SK-N-SH (cell line): Measurements from ENCODE around the gene TCHH. TPM values are rescaled to one million over a fixed set of nuclear protein-coding genes. Genes with fewer than 3 reads are reported as not detected.

ENCODE experiments used
- CTCF ChIA-PET: fragments of 300-600, 350-600 bp; formaldehyde crosslinking; extraction: SDS; loops from one replicate; lab custom pipeline; 2021; lab: Yijun Ruan, JAX
- POLR2A ChIA-PET: fragments of 350-600 bp; sonication (Branson Sonifier 250); formaldehyde crosslinking; extraction: SDS; loops from one replicate; lab custom pipeline; 2020; ENCODE audit warnings: antibody characterized with exemption, inconsistent platforms; lab: Yijun Ruan, JAX
- DNase-seq: peaks from one replicate; pipeline ENCODE4 v3.0.0; 2012
- H2AFZ ChIP-seq: fragments of 200-600 bp; sonication (generic); 2 replicates; pipeline ENCODE4 v1.8.1; 2016; ENCODE audit warnings: antibody characterized with exemption, mild to moderate bottlenecking, low read depth
- H3F3A ChIP-seq: fragments of 200-600 bp; sonication (generic); replicated peaks from 2 replicates; pipeline ENCODE3; 2016; ENCODE audit warnings: antibody characterized with exemption, mild to moderate bottlenecking; ENCODE audit not compliant: insufficient read depth
- H3K27ac ChIP-seq, 2 experiments: fragments of 200-500 bp in 1 of 2; fragments of 200-600 bp in 1 of 2; sonication (Bioruptor generic) in 1 of 2; sonication (generic), shearing (Covaris generic) in 1 of 2; 2 replicates each; pipeline versions ENCODE4 v1.5.1 to v1.6.1; 2014 to 2016; ENCODE audit warnings: low read depth in 2 of 2, inconsistent platforms in 1 of 2, low read length in 1 of 2, mild to moderate bottlenecking in 1 of 2, mixed read lengths in 1 of 2
- H3K27me3 ChIP-seq: fragments of 200-600 bp; sonication (generic), shearing (Covaris generic); 2 replicates; pipeline ENCODE4 v1.6.1; 2016; ENCODE audit warnings: mixed run types; ENCODE audit not compliant: insufficient read depth
- H3K36me3 ChIP-seq, 2 experiments: fragments of 200-500 bp in 1 of 2; fragments of 200-600 bp in 1 of 2; sonication (Bioruptor generic) in 1 of 2; sonication (generic) in 1 of 2; replicated peaks in 1 of 2; 2 replicates each; pipeline versions ENCODE3 to v1.5.1; 2014 to 2016; ENCODE audit warnings: low read length in 1 of 2, mild to moderate bottlenecking in 1 of 2; ENCODE audit not compliant: insufficient read depth in 2 of 2, control insufficient read depth in 1 of 2
- H3K4me1 ChIP-seq, 2 experiments: fragments of 200-500 bp in 1 of 2; fragments of 200-600 bp in 1 of 2; sonication (Bioruptor generic) in 1 of 2; sonication (generic), shearing (Covaris generic) in 1 of 2; 2 replicates each; pipeline versions ENCODE4 v1.5.1 to v1.6.1; 2014 to 2016; ENCODE audit warnings: low read depth in 1 of 2, low read length in 1 of 2, mixed run types in 1 of 2; ENCODE audit not compliant: insufficient read depth in 2 of 2, control insufficient read depth in 1 of 2
- H3K4me2 ChIP-seq: fragments of 200-600 bp; sonication (generic), shearing (Covaris generic); 2 replicates; pipeline ENCODE4 v1.6.1; 2017; ENCODE audit warnings: mixed run types
- H3K4me3 ChIP-seq, 2 experiments: fragments of 200-500 bp in 1 of 2; fragments of 200-600 bp in 1 of 2; sonication (Bioruptor generic) in 1 of 2; sonication (generic), shearing (Covaris generic) in 1 of 2; 2 replicates each; pipeline versions ENCODE4 v1.5.1 to v1.8.1; 2014 to 2016; ENCODE audit warnings: low read depth in 2 of 2, inconsistent platforms in 1 of 2, low read length in 1 of 2, mild to moderate bottlenecking in 1 of 2, mixed read lengths in 1 of 2, moderate library complexity in 1 of 2
- H3K79me2 ChIP-seq: fragments of 200-600 bp; sonication (generic); 2 replicates; pipeline ENCODE4 v1.8.1; 2017; ENCODE audit warnings: mild to moderate bottlenecking; ENCODE audit not compliant: insufficient read depth
- H3K9ac ChIP-seq: fragments of 200-600 bp; sonication (generic); 2 replicates; pipeline ENCODE4 v1.6.1; 2017; ENCODE audit warnings: mixed run types
- H3K9me2 ChIP-seq: fragments of 200-600 bp; sonication (generic); 2 replicates; pipeline ENCODE4 v1.6.1; 2017; ENCODE audit warnings: mixed run types
- H3K9me3 ChIP-seq: fragments of 200-600 bp; sonication (generic); 2 replicates; pipeline ENCODE4 v1.6.1; 2017; ENCODE audit warnings: mixed run types, mild to moderate bottlenecking, moderate library complexity
- H4K20me1 ChIP-seq: fragments of 200-600 bp; sonication (generic); 2 replicates; pipeline ENCODE4 v1.6.1; 2017; ENCODE audit warnings: mild to moderate bottlenecking, mixed run types; ENCODE audit not compliant: insufficient read depth
- EP300 ChIP-seq, 2 experiments: IDR thresholded peaks; 2 replicates each; pipeline versions ENCODE4 v1.4.0 to v1.6.1; 2012; ENCODE audit warnings: borderline replicate concordance in 1 of 2, low read depth in 1 of 2, low read length in 1 of 2
- FOXJ3 ChIP-seq: sonication (generic); formaldehyde crosslinking; IDR thresholded peaks from 2 replicates; pipeline ENCODE4 v1.5.1; 2020; ENCODE audit warnings: mild to moderate bottlenecking, missing genetic modification reagents
- FOXM1 ChIP-seq: IDR thresholded peaks from 2 replicates; pipeline ENCODE4 v1.4.0; 2012; ENCODE audit warnings: low read depth, mild to moderate bottlenecking
- GABPA ChIP-seq: IDR thresholded peaks from 2 replicates; pipeline ENCODE4 v1.4.0; 2012; ENCODE audit warnings: low read depth, mild to moderate bottlenecking
- JUND ChIP-seq: IDR thresholded peaks from 2 replicates; pipeline ENCODE4 v1.4.0; 2012
- MEF2A ChIP-seq: IDR thresholded peaks from 2 replicates; pipeline ENCODE4 v1.4.0; 2012; ENCODE audit warnings: low read depth, borderline replicate concordance
- MXI1 ChIP-seq: IDR thresholded peaks from 2 replicates; pipeline ENCODE4 v1.6.1; 2012; ENCODE audit warnings: mild to moderate bottlenecking, low read depth, low read length, improper control_type of control experiment
- NFIC ChIP-seq: IDR thresholded peaks from 2 replicates; pipeline ENCODE4 v1.4.0; 2012; ENCODE audit warnings: borderline replicate concordance
- NRF1 ChIP-seq: IDR thresholded peaks from 2 replicates; pipeline ENCODE4 v1.6.1; 2012; ENCODE audit warnings: low read depth, mild to moderate bottlenecking, low read length
- PBX3 ChIP-seq: IDR thresholded peaks from 2 replicates; pipeline ENCODE4; 2012
- RAD21 ChIP-seq: IDR thresholded peaks from 2 replicates; pipeline ENCODE4 v1.6.1; 2012; ENCODE audit warnings: mild to moderate bottlenecking, low read length
- REST ChIP-seq: IDR thresholded peaks from 2 replicates; pipeline ENCODE4 v1.6.1; 2012; ENCODE audit warnings: mild to moderate bottlenecking, low read depth, low read length, moderate library complexity
- SMC3 ChIP-seq: IDR thresholded peaks from 2 replicates; pipeline ENCODE4 v1.6.1; 2012; ENCODE audit warnings: low read depth, low read length, improper control_type of control experiment
- TAF1 ChIP-seq: IDR thresholded peaks from 2 replicates; pipeline ENCODE4 v1.6.1; 2012; ENCODE audit warnings: low read depth, mild to moderate bottlenecking, low read length, moderate library complexity, borderline replicate concordance
- USF2 ChIP-seq: fragments of 150-350 bp; IDR thresholded peaks from 2 replicates; pipeline ENCODE4 v1.6.1; 2017; ENCODE audit warnings: antibody characterized with exemption, low read length, low read depth, borderline replicate concordance
- YY1 ChIP-seq: IDR thresholded peaks from 2 replicates; pipeline ENCODE4 v1.4.0; 2012; ENCODE audit warnings: low read depth, mild to moderate bottlenecking
- ZBTB33 ChIP-seq: IDR thresholded peaks from 2 replicates; pipeline ENCODE4 v1.4.0; 2012; ENCODE audit warnings: low read depth, borderline replicate concordance
- WGBS: methylation state at CpG from one replicate; pipeline ENCODE4 v1.1.6; 2017; ENCODE audit warnings: low lambda C conversion rate; 5-methylcytosine and 5-hydroxymethylcytosine counted together
- polyA plus RNA-seq, 3 experiments: library from polyadenylated mRNA; depleted of rRNA; stranded (reverse); fragments of >200 nt; gene quantifications; 2 replicates each; pipeline ENCODE4 v1.2.3, GENCODE V29; 2012

Gene TCHH
- polyA plus RNA-seq, 1 of the 3 experiments (the other 2 are of a cell fraction) = not detected

DNA sequence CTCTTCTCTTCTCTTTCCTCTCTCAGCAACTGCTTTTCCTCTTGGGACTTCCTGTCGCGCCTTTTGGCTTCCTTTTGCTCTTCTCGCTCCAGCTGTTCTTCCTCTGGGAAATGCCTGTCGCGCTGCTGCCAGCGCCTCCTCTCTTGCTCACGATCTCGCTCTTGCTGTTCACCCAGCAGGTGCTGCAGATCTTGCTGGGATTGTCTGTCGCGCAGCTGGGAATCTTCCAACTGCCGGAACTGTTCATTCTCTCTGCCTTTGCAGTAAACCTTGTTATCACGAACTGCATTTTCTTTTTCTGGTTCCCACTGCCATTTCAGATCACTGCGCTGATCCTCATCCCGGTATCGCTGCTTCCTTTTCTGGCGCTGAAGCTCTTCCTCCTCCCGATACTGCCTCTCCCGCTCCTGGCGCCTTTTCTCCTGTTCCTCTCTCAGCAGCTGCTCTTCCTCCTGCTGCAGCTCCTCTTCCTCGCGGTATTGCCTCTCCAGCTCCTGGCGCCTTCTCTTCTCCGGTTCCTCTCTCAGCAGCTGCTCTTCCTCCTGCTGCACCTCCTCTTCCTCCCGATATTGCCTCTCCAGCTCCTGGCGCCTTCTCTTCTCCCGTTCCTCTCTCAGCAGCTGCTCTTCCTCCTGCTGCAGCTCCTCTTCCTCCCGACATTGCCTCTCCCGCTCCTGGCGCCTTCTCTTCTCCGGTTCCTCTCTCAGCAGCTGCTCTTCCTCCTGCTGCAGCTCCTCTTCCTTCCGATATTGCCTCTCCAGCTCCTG lies 5.8 kb downstream of the TCHH start:
- POLR2A ChIA-PET = no interaction called here
- WGBS = 4% methylated on average over 31 of the region's 31 CpGs
- peaks cover 0 to 12% of the 10 kb centered on the region in 2 experiments; a peak in 1 of 4 replicates for H3K4me1 ChIP-seq
- CTCF ChIA-PET = no interaction called here
- H3K27me3 ChIP-seq = peaks cover 94% of the 10 kb centered on the region
- DNase-seq = no peak
- H3K27ac ChIP-seq = no peak overlapping the region
- peak overlapping the region in 1 of 2 experiments; percentile 63; a peak in 2 of 4 replicates for H3K4me3 ChIP-seq
- H4K20me1 ChIP-seq = no peaks in the 10 kb centered on the region
- no peaks in the 10 kb centered on the region for H3K9me2 ChIP-seq
- no peaks in the 10 kb centered on the region for H3K79me2 ChIP-seq
- peaks cover 3% of the 10 kb centered on the region for H3F3A ChIP-seq
- peak overlapping the region; percentile 91 for H2AFZ ChIP-seq
- TF ChIP-seq NFIC = no peak
- no peak for TF ChIP-seq MEF2A
- TF ChIP-seq SMC3 = no peak
- TF ChIP-seq PBX3 = no peak
- no peak for TF ChIP-seq USF2
- TF ChIP-seq MXI1 = no peak
- TF ChIP-seq ZBTB33 = no peak
- no peak for TF ChIP-seq FOXJ3
- no peak for TF ChIP-seq EP300 (IDR thresholded peaks at IDR 0.05; ENCODE audit: borderline replicate concordance in 1 of 2, low read depth in 1 of 2, low read length in 1 of 2)
- no peak for TF ChIP-seq TAF1
- no peak for TF ChIP-seq GABPA
- TF ChIP-seq FOXM1 = no peak
- TF ChIP-seq JUND = no peak
- TF ChIP-seq, all 33 proteins: peak for 0
- Histone ChIP-seq H3K9ac (no peak overlapping the region), H3K36me3 (no peaks in the 10 kb centered on the region), H3K9me3 (no peaks in the 10 kb centered on the region), H3K4me2 (peak overlapping the region; percentile 95)

- Histone ChIP-seq H3K9me3 (no peaks in the 10 kb centered on the region), H3K9me2 (no peaks in the 10 kb centered on the region), H3K27me3 (peaks cover 88% of the 10 kb centered on the region), H3K27ac (no peak overlapping the region), H3K4me2 (peak overlapping the region; percentile 95), H3K4me3 (peak overlapping the region in 1 of 2 experiments; percentile 63; a peak in 1 of 4 replicates), H3F3A (peaks cover 3% of the 10 kb centered on the region), H4K20me1 (no peaks in the 10 kb centered on the region), H3K36me3 (no peaks in the 10 kb centered on the region), H3K4me1 (peaks cover 0 to 12% of the 10 kb centered on the region in 2 experiments; a peak in 1 of 4 replicates), H3K9ac (no peak overlapping the region), H2AFZ (no peak overlapping the region), H3K79me2 (no peaks in the 10 kb centered on the region)
- POLR2A ChIA-PET = no interaction called here
- DNase-seq = no peak
- TF ChIP-seq JUND = no peak
- TF ChIP-seq YY1 = no peak
- no peak for TF ChIP-seq MEF2A
- TF ChIP-seq NFIC = no peak
- no peak for TF ChIP-seq ZBTB33
- no peak for TF ChIP-seq NRF1
- TF ChIP-seq RAD21 = no peak
- no peak for TF ChIP-seq REST
- 14% methylated on average over 28 of the region's 28 CpGs for WGBS
- CTCF ChIA-PET = no interaction called here
Observed at GRCh38 chr1:152108882-152109222, 6.4 kb downstream of the TCHH start.
